Body of pancreas (tissue), 4 donors: Measurements from ENCODE around the gene JKAMP. TPM values are rescaled to one million over a fixed set of nuclear protein-coding genes. Genes with fewer than 3 reads are reported as not detected.

ENCODE experiments used
- ATAC-seq: fragments of 150-250 bp; one replicate; pipeline ENCODE4 v1.9.1; 2016
- DNase-seq, 4 donors: peaks; one replicate each; pipeline ENCODE4 v3.0.0-alpha.2; 2019
- H3K27ac ChIP-seq, 4 donors: fragments of 200-600 bp; sonication (generic); 1 replicate in 3 of 4; 2 replicates in 1 of 4; pipeline versions ENCODE4 v1.5.1 to v1.6.1; 2016 to 2019; ENCODE audit warnings: mild to moderate bottlenecking in 1 of 4, mixed read lengths in 1 of 4, moderate library complexity in 1 of 4
- H3K27me3 ChIP-seq, 2 donors: fragments of 200-600 bp; sonication (generic); one replicate each; pipeline ENCODE4 v1.6.0; 2016; ENCODE audit warnings: mild to moderate bottlenecking in 1 of 2
- H3K36me3 ChIP-seq, 2 donors: fragments of 200-600 bp; sonication (generic); replicated peaks in 1 of 2; 2 replicates each; pipeline ENCODE4 v1.5.1; 2016; ENCODE audit warnings: low read depth in 2 of 2; ENCODE audit not compliant: insufficient read depth in 1 of 2
- H3K4me1 ChIP-seq: fragments of 200-600 bp; sonication (generic); one replicate; pipeline ENCODE4 v1.6.0; 2016
- H3K4me3 ChIP-seq, 2 donors: fragments of 200-600 bp; sonication (generic); 1 replicate in 1 of 2; 2 replicates in 1 of 2; pipeline ENCODE4 v1.5.1; 2016 to 2019
- H3K9me3 ChIP-seq, 3 donors: fragments of 200-600 bp; sonication (generic); 1 replicate in 2 of 3; 2 replicates in 1 of 3; pipeline ENCODE4 v1.5.1; 2016
- POLR2A ChIP-seq, 3 donors: fragments of 450-650 bp; IDR thresholded peaks; one replicate each; pipeline ENCODE4 v1.6.1; 2016; ENCODE audit warnings: antibody characterized with exemption in 3 of 3, mild to moderate bottlenecking in 2 of 3
- WGBS, 2 donors: methylation state at CpG; one replicate each; pipeline ENCODE4 v1.1.5; 2017; 5-methylcytosine and 5-hydroxymethylcytosine counted together
- intact Hi-C: fragments of 100-400 bp; cut with DNase I; formaldehyde crosslinking; loops from one replicate; pipeline ENCODE4 v1.15.1; 2023
- total RNA-seq, 2 donors: library from RNA; depleted of rRNA; stranded (reverse); fragments of >200 nt; gene quantifications; one replicate each; pipeline ENCODE4 v1.1.0, GENCODE V29; 2016
- TF ChIP-seq, protein P1 (sequence below), 7 experiments: fragments of 450-650 bp in 4 of 7; fragments of 200-600 bp in 3 of 7; sonication (generic) in 3 of 7; IDR thresholded peaks; one replicate each; pipeline ENCODE4 v1.5.1; 2016 to 2019; ENCODE audit warnings: antibody characterized with exemption in 7 of 7

Gene JKAMP
- total RNA-seq, 2 donors from 2014 or later = 23.1 to 29.8 TPM

DNA sequence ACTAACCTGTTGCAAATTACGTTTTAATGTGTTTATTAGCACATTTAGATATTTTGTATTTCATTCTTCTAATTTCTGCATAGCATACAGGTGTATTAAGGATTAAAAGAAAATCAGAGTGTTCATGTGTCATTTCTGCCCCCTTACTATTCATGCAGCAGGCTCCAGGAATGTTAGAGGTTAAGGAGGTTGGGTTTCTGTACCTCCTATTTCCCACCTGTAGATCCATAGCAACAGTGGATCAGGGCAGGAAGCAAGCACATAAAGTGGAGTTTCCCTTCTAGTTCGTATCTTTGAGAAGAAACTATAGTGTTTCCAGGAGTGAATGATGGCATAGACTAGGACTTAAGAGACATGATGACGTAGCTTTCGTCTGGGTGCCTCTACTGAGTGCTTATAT lies 18.9 kb downstream of the JKAMP start:
- no peak for ATAC-seq
- Histone ChIP-seq H3K4me3 (no peak overlapping the region), H3K36me3 (peaks cover 0 to 2% of the 10 kb centered on the region in 2 donors), H3K27me3 (no peaks in the 10 kb centered on the region), H3K27ac (no peak overlapping the region), H3K9me3 (no peaks in the 10 kb centered on the region), H3K4me1 (no peaks in the 10 kb centered on the region)
- no peak for DNase-seq
- TF ChIP-seq POLR2A (IDR thresholded peaks at IDR 0.05) = no peak
- TF ChIP-seq, protein P1, sequence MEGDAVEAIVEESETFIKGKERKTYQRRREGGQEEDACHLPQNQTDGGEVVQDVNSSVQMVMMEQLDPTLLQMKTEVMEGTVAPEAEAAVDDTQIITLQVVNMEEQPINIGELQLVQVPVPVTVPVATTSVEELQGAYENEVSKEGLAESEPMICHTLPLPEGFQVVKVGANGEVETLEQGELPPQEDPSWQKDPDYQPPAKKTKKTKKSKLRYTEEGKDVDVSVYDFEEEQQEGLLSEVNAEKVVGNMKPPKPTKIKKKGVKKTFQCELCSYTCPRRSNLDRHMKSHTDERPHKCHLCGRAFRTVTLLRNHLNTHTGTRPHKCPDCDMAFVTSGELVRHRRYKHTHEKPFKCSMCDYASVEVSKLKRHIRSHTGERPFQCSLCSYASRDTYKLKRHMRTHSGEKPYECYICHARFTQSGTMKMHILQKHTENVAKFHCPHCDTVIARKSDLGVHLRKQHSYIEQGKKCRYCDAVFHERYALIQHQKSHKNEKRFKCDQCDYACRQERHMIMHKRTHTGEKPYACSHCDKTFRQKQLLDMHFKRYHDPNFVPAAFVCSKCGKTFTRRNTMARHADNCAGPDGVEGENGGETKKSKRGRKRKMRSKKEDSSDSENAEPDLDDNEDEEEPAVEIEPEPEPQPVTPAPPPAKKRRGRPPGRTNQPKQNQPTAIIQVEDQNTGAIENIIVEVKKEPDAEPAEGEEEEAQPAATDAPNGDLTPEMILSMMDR (IDR thresholded peaks at IDR 0.05) = no peak
- WGBS, 2 donors = 66 to 73% methylated on average over 4 of the region's 4 CpGs
- intact Hi-C loops = no loop called here

DNA sequence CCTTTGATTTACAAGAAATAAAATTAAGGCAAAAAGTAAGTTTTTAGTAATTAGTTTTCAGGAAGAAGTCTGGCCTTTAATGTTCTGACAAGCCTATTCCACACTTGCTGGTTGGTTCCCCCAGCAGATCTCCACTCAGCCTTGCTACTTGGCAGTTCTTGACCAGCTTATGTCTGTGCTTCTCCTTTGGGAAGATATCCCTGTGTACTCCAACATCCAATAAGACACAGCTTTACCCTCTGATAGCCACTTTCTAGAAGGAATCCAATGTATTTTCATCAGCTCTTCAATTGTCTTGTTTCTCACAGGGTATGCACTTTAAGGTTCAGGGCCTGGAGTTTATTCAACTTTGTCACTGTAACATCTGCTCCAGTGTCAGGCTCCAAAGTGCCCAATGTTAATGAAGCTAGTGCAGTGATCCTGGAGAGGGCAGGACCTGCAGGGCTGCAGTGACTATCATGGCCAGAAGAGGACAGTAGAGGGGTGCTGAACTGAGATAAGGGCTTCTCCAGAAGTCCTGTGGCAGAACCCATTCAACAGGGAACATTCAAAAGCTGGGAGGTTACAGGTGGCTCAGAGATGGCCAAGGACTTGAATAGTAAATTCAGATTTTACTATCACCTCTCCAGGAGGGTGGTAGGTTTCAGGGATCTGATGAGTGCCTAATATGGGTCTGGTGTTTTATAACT lies 22.9 kb downstream of the JKAMP start:
- H3K36me3 ChIP-seq = peaks cover 0 to 2% of the 10 kb centered on the region in 2 donors
- no peaks in the 10 kb centered on the region for H3K9me3 ChIP-seq
- H3K4me3 ChIP-seq = no peak overlapping the region
- H3K4me1 ChIP-seq = no peaks in the 10 kb centered on the region
- no peak overlapping the region for H3K27ac ChIP-seq
- DNase-seq (peak; percentile 49 to 72 (median 66)), ATAC-seq (peak; percentile 63)
- H3K27me3 ChIP-seq = no peaks in the 10 kb centered on the region
- intact Hi-C loops = no loop called here
- TF ChIP-seq POLR2A (IDR thresholded peaks at IDR 0.05) = no peak
- TF ChIP-seq, protein P1 (IDR thresholded peaks at IDR 0.05) = peak; percentile 48 to 71 (median 70)

DNA sequence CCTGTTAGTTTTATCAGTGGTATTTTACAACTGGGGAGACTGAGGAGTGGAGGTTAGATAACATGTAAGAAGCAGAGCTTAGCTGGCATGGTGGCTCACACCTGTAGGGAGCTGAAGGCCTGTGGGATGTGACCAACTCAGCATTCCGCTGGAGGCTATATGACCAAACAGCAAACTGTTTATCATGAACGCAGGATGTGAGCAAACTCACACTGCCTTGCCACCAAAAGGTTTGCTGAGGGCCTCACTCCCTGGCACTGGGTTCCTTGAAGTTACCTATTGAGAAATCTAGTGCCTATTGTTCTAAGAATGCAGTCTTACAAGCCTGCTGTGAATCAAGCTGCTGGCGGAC lies 23.4 kb downstream of the JKAMP start:
- no peaks in the 10 kb centered on the region for H3K27me3 ChIP-seq
- 87 to 88% methylated on average over 3 of the region's 3 CpGs for WGBS, 2 donors
- DNase-seq (no peak), ATAC-seq (no peak)
- no peaks in the 10 kb centered on the region for H3K4me1 ChIP-seq
- no peak overlapping the region for H3K4me3 ChIP-seq
- TF ChIP-seq, protein P1 (IDR thresholded peaks at IDR 0.05) = no peak
- no peak for TF ChIP-seq POLR2A (IDR thresholded peaks at IDR 0.05)
- peaks cover 0 to 2% of the 10 kb centered on the region in 2 donors for H3K36me3 ChIP-seq
- intact Hi-C loops = no loop called here
- no peaks in the 10 kb centered on the region for H3K9me3 ChIP-seq
- no peak overlapping the region for H3K27ac ChIP-seq

DNA sequence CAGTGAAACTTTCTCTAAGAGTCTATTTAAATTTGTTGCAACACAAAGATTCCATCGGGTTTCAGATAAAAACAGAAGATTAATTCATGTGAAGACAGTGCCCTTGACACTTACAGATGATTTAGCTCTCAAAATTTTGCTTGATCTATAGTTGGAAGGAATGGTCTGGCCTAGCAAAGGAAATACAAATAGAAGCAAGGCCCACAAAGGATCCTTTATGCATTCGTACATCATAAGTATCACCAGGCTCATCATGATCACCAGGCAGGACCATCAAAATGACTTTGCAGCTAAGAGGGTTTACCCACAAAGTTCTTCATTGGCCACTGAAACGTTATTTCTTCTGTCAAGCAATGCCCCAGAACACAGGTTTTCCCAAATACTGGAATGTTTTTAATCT lies 24.8 kb downstream of the JKAMP start:
- TF ChIP-seq POLR2A (IDR thresholded peaks at IDR 0.05) = no peak
- TF ChIP-seq, protein P1 (IDR thresholded peaks at IDR 0.05) = no peak
- ATAC-seq (no peak), DNase-seq (no peak)
- Histone ChIP-seq H3K4me3 (no peak overlapping the region), H3K36me3 (peaks cover 0 to 2% of the 10 kb centered on the region in 2 donors), H3K9me3 (no peaks in the 10 kb centered on the region), H3K27ac (no peak overlapping the region), H3K27me3 (no peaks in the 10 kb centered on the region), H3K4me1 (no peaks in the 10 kb centered on the region)
- intact Hi-C loops = no loop called here
- WGBS, 2 donors = 69% methylated on average over 3 of the region's 3 CpGs

DNA sequence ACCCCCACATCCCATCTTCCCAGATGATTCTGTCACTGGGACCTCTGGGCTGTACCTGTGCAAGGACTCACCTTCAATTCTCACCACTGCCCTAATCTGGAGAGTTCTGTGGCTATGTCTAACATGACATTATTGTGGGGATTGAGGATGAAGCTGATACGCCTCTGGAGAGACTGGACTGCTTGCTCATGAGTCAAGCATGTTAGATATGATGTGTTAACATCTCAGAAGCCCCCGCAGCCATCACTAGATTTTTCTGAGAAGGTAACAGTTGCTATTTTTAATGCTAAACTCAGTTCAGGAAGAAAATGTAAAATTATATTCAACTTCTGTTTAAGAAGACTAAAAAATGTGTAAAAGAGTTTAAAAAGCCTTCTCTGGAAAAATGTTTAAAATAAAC lies 25.7 kb downstream of the JKAMP start:
- H3K4me3 ChIP-seq = no peak overlapping the region
- no peak overlapping the region for H3K27ac ChIP-seq
- TF ChIP-seq, protein P1 (IDR thresholded peaks at IDR 0.05) = no peak
- TF ChIP-seq POLR2A (IDR thresholded peaks at IDR 0.05) = no peak
- no peaks in the 10 kb centered on the region for H3K27me3 ChIP-seq
- H3K36me3 ChIP-seq = no peaks in the 10 kb centered on the region
- H3K4me1 ChIP-seq = no peaks in the 10 kb centered on the region
- intact Hi-C loops = no loop called here
- DNase-seq = no peak
- no peaks in the 10 kb centered on the region for H3K9me3 ChIP-seq
- WGBS, 2 donors = 71% methylated on average over 2 of the region's 2 CpGs
- ATAC-seq = no peak
